Erythroblast (primary cell): ENCODE results near the gene PPP1R13B.
A peak's percentile ranks its signal among the peaks of the same experiment; 100 is the strongest.

Source experiments
- DNase-seq, 2 experiments: peaks; one replicate each; lab custom pipeline; 2025; lab: John Stamatoyannopoulos, UW
- GATA1 ChIP-seq: IDR thresholded peaks from 2 replicates; pipeline ENCODE4 v1.6.1; 2011; ENCODE audit warnings: low read depth, mild to moderate bottlenecking, control low read depth, low read length, moderate library complexity
- POLR2A ChIP-seq: IDR thresholded peaks from 2 replicates; pipeline ENCODE4 v1.6.1; 2011; ENCODE audit warnings: mild to moderate bottlenecking, low read length

The PPP1R13B gene

DNA sequence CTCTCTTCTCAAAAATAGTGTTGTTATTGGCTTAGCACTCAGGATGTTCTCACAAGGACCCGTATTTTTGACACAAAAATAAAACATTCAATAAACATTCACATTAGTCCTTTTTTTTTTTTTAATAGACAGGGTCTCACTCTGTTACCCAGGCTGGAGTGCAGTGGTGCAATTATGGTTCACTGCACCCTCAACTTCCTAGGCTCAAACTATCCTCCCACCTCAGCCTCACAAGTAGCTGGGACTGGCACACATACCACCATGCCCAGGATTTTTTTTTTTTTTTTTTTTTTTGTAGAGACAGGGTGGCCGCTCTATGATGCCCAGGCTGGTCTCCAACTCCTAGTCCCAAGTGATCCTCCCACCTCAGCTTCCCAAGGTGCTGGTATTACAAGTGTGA lies 27.0 kb downstream of the PPP1R13B start:
- no peak for DNase-seq
- no peak for TF ChIP-seq POLR2A
- TF ChIP-seq GATA1, result no peak

- TF ChIP-seq POLR2A (no peak), GATA1 (no peak)
- no peak for DNase-seq
Measured at GRCh38 chr14:103819503-103820307, 27.7 kb downstream of the PPP1R13B start.

DNA sequence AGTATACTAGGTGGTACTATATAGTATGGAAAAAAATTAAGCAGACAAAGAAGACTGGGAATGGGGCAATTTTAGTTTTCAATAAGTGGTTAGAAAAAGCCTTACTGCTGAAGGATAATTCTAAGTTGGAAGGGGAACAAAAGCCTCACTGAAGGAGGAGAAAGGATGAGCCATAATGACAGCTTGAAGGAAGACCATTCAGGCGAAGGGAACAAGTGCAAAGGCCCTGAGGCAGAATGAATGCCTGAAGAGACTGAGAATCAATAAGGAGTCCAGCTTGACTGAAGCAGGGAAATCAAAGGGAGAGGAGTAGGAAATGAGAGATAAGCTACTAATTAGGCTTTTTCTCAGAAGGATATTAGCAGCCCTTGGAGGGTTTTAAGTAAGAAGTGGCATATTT lies 28.5 kb downstream of the PPP1R13B start:
- DNase-seq, result no peak
- TF ChIP-seq POLR2A, result no peak
- TF ChIP-seq GATA1, result no peak

GRCh38 chr14:103818422-103818821 lies 29.0 kb downstream of the PPP1R13B start:
- no peak for TF ChIP-seq GATA1
- no peak for TF ChIP-seq POLR2A
- DNase-seq, result no peak

- no peak for TF ChIP-seq POLR2A
- no peak for TF ChIP-seq GATA1
- DNase-seq, result no peak
Measured at GRCh38 chr14:103817595-103817994, 29.8 kb downstream of the PPP1R13B start.

DNA sequence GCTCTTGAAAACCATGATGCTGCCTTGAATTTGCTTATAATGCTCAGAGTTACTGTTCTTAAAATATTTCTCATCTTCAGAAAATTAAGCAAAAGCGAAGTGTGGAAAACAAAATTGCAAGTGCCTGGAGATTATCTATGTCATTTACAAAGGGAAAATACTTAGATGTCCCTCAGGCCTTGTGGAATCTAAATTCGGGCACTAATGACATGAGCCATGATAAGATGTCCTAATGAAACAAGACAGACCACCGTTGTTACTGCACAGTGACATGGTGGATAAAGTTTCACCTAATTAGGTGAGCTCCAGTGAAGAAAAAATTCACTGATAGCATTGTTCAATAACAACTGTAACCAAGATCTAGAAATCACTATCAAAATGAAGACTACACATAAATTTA lies 30.4 kb downstream of the PPP1R13B start:
- DNase-seq, result no peak
- no peak for TF ChIP-seq GATA1
- TF ChIP-seq POLR2A, result no peak

GRCh38 chr14:103815253-103815652 lies 32.1 kb downstream of the PPP1R13B start:
- TF ChIP-seq POLR2A, result no peak
- TF ChIP-seq GATA1, result no peak
- DNase-seq, result no peak

GRCh38 chr14:103811189-103811588 lies 36.2 kb downstream of the PPP1R13B start:
- TF ChIP-seq POLR2A (no peak), GATA1 (no peak)
- no peak for DNase-seq

DNA sequence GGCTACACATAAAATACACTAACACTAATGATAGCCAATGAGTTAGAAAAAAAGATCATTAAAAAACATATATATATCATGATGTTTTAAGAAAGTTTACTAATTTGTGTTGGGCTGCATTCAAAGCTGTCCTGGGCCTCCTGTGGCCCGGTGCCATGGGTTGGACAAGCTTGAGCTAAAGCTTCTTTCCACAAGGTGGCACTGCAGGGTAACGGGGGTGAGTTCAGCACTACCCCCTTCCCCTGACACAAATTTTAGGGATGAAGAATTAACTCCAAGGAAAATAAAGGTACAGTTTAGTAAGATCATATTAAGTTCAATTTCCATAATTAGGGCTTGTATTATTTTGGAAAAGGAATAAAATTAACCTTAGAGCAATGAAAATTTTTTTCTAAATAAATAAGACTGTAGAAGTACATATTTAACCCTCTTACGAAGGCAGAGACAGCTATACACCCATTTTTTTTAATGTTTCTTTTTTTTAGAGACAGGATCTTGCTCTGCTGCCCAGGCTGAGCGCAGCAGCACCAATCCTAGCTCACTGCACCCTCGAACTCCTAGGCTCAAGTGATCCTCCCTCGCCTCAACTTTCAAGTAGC lies 38.9 kb downstream of the PPP1R13B start:
- TF ChIP-seq POLR2A (no peak), GATA1 (no peak)
- DNase-seq, result peak; percentile 67 to 83

DNA sequence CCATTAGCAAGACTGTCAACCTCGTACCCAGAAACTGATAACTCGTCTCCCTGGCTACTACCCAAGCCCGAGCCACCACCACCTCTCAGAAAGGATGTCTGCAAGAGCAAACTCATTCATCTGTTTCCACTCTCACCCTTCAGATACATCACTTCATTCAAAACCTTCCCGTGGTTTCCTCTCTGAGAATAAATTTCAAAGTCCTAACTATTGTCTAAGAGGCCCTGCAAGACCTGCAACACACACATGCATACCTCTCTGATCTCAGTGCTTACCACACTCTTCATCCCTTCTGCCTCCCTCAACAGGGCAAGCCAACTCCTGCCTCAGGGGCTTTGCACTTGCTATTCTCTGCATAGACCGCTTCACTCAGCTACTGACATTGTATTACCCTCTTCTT lies 40.6 kb downstream of the PPP1R13B start:
- DNase-seq, result no peak
- TF ChIP-seq GATA1 (no peak), POLR2A (no peak)

DNA sequence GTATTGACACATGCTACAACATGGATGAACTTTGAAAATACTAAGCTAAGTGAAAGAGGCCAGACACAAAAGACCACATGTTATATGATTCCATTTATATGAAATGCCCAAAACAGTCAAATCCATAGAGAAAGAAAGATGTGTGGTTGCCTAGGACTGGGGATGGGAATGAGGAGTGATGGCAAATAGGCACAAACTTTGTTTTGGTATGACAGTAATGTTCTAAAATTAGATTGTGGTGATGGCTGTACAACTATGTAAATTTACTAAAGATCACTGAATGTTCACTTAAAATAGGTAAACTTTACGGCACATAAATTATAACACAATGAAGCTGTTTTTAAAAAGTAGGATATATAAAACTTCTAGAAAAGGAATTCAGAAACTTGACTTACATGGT lies 41.7 kb downstream of the PPP1R13B start:
- TF ChIP-seq POLR2A, result no peak
- DNase-seq, result no peak

- DNase-seq, result no peak
- TF ChIP-seq GATA1, result no peak
Measured at GRCh38 chr14:103803661-103804060, 43.7 kb downstream of the PPP1R13B start.

DNA sequence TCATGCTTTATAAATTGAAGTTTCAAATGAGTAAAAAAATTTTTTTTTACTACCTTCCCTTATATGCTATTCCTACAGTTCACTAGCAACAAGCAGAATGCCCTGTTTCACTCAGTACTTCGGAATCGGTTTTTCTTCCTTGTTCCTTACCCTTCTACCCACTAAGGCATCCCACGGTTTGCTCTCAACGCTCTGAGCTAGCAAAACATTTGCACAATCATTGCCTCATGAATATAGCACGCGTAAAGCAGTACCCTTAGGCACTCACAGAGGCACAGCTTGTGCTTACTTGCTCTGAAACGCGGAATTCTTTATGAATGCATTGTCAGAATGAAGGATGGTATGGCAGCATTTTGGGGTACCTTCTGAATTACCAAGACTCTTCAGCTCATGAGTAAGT lies 45.0 kb downstream of the PPP1R13B start:
- DNase-seq, result no peak
- TF ChIP-seq POLR2A, result no peak
- TF ChIP-seq GATA1, result no peak

DNA sequence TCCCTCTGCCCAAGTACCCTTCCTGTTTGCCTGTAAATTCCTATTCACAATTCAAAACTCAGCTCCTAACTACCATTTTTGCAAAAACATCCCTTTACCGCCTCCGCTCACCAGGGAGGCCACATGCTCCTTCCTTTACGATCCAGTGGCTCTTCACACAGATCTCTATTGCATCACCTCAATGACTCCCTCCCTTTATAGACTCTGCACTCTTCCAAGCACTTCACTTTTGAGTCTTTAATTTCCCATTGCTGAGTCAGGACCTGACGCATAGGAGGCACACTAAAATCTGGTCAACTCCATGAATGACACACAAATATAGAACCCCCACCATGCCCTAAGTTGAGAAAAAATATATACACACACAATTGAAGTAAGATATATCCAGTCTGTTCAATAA lies 45.9 kb downstream of the PPP1R13B start:
- no peak for TF ChIP-seq POLR2A
- no peak for TF ChIP-seq GATA1
- no peak for DNase-seq

DNA sequence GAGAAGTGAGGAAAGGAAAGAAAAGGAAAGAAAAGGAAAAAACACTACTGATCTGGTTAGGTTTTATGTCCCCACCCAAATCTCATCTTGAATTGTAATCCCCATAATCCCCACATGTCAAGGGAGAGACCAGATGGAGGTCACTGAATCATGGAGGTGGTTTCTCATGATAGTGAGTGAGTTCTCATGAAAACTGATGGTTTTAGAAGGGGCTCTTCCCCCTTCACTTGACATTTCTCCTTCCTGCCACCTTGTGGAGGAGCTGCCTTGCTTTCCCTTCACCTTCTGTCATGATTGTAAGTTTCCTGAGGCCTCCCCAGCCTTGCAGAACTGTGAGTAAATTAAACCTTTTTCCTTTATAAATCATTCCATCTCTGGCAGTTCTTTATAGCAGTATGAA lies 54.2 kb downstream of the PPP1R13B start:
- DNase-seq, result peak; percentile 26 to 33
